HFF-Myc (cell line): ENCODE measurements around the gene BABAM2.

ENCODE experiments used
- DNase-seq: peaks from one replicate; pipeline ENCODE4 v3.0.0-alpha.2; 2011; ENCODE audit warnings: low read depth; ENCODE audit errors: extremely low read depth
- H3K4me3 ChIP-seq: replicated peaks from 2 replicates; pipeline ENCODE4 v1.5.1; 2011; ENCODE audit warnings: low read depth, mild to moderate bottlenecking, control low read depth, low read length
- CTCF ChIP-seq: IDR thresholded peaks from 2 replicates; pipeline ENCODE4 v1.5.1; 2012; ENCODE audit warnings: mild to moderate bottlenecking, low read depth, low read length, control low read depth; ENCODE audit errors: missing control alignments

BABAM2 gene

GRCh38 chr2:28271919-28272250 is 381.4 kb downstream of the BABAM2 start:
- no peak for TF ChIP-seq CTCF
- no peak for DNase-seq
- H3K4me3 ChIP-seq = no peak overlapping the region

GRCh38 chr2:28273751-28274150 is 383.2 kb downstream of the BABAM2 start:
- no peak for DNase-seq
- TF ChIP-seq CTCF = no peak
- no peak overlapping the region for H3K4me3 ChIP-seq

- no peak for TF ChIP-seq CTCF
- no peak overlapping the region for H3K4me3 ChIP-seq
- DNase-seq = peak; percentile 96
Observed at GRCh38 chr2:28274911-28275685, 384.6 kb downstream of the BABAM2 start.

- peak; percentile 95 for DNase-seq
- no peak for TF ChIP-seq CTCF
- no peak overlapping the region for H3K4me3 ChIP-seq
Observed at GRCh38 chr2:28276076-28276618, 385.6 kb downstream of the BABAM2 start.

GRCh38 chr2:28276807-28277206 is 386.3 kb downstream of the BABAM2 start:
- DNase-seq = no peak
- no peak overlapping the region for H3K4me3 ChIP-seq
- TF ChIP-seq CTCF = no peak

GRCh38 chr2:28277466-28277865 is 386.9 kb downstream of the BABAM2 start:
- DNase-seq = no peak
- H3K4me3 ChIP-seq = no peak overlapping the region
- no peak for TF ChIP-seq CTCF
